GM19397 (cell line): ENCODE measurements around the gene NAALAD2.
A peak's percentile ranks its signal among the peaks of the same experiment; 100 is the strongest.
"Not testable (repeated sequence)": the region's sequence is repeated elsewhere in the genome, so short reads cannot be mapped to it uniquely, and the experiment has no call there.

Experiments used
- ATAC-seq: cut with Tn5 transposase; IDR thresholded peaks from one replicate; pipeline ENCODE4 v1.9.1; 2021; ENCODE audit warnings: mild to moderate bottlenecking, moderate library complexity; ENCODE audit not compliant: unreplicated experiment

The NAALAD2 gene

GRCh38 chr11:90134478-90135003, at the start of gene NAALAD2:
Gene NAALAD2, plus strand, starts transcription at chr11:90134663. Its CDS starts 96 bp downstream, at chr11:90134759.
- ATAC-seq: peak; percentile 94

DNA sequence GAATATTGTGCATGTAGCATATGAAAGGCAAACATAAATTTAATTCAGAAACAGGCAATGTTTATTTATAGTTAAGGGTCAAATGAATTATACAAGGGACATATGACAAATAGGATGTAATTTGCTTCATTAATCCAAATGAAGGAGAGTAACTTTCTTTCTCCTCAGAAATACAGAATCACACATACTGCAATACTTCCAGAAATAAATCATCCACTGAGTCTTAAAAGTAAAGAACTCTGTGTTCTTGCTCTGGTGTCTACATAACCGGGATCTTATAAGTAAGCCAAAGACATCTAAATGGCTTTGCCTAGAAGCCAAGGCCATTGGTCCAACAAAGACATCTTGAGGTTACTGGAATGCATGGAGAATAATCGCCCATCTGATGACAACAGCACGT, 48.8 kb upstream of the NAALAD2 start, which contains the start of gene UBTFL1:
UBTFL1 (plus strand) TSS at position 301 of the 400 bp plus-strand sequence; CDS start at position 301, 0 bp downstream.
- ATAC-seq: not testable (repeated sequence)

DNA sequence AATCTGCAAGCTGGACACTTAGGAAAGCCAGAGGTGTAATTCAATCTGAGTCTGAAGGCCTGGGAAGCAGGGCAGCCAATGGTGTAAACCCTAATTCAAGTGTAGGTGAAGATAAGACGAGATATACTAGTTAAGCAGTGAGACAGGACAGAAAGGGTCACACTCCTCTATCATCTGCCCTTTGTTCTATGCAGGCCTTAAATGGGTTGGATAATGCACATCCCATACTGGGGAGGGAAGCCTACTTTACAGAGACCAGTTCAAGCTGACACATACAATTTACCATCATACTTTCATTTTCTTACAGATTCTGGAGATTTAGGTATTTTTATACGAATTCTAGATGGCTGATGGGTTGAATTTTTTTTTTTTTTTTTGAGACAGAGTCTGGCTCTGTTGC, 45.7 kb upstream of the NAALAD2 start:
- ATAC-seq: not testable (repeated sequence)

DNA sequence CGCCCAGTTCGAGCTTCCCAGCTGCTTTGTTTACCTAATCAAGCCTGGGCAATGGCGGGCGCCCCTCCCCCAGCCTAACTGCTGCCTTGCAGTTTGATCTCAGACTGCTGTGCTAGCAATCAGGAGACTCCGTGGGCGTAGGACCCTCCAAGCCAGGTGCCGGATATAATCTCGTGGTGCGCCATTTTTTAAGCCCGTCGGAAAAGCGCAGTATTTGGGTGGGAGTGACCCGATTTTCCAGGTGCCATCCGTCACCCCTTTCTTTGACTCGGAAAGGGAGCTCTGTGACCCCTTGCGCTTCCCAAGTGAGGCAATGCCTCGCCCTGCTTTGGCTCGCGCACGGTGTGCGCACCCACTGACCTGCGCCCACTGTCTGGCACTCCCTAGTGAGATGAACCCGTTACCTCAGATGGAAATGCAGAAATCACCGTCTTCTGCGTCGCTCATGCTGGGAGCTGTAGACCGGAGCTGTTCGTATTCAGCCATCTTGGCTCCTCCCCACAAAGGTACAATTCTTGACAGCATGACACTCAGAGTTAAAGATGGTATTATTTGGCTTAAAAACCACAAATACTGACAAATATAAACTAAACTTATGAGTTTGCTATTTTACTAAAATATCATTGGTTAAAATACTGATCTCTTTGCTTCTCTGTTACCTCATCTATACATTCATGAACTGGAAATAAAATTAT, 39.1 kb upstream of the NAALAD2 start:
- not testable (repeated sequence) for ATAC-seq

GRCh38 chr11:90098261-90098660, 36.2 kb upstream of the NAALAD2 start:
- ATAC-seq: not testable (repeated sequence)

GRCh38 chr11:90100431-90100830, 34.0 kb upstream of the NAALAD2 start:
- no peak for ATAC-seq

DNA sequence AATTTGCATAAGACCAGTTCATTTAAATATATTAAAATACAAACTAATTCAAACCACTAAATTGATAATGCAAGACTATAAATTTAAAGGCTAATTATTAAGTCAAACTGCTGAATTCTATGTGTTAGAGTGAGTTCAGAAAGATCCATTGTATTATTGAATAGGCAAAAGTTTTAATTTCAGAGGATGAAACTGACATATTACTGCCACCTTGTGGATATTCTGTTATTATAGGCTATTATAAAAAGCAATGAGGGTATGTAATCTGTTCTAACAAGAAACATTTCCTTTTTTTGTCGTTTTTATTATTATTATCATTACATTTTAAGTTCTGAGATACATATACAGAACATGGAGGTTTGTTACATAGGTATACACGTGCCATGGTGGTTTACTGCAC, 20.9 kb upstream of the NAALAD2 start:
- no peak for ATAC-seq

DNA sequence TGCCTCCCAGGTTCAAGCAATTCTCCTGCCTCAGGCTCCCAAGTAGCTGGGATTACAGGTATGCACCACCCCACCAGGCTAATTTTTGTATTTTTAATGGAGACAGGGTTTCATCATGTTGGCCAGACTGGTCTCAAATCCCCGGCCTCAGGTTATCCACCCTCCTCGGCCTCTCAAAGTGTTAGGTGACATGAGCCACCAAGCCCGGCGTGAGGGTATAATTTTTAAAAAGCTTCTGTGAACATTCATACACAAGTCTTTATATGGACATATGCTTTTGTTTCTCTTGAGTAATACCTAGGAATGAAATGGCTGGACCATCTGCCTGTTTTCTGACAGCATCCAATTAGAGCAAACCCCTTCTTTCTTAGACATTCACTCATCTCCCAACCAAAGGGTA, 14.3 kb upstream of the NAALAD2 start:
- no peak for ATAC-seq

DNA sequence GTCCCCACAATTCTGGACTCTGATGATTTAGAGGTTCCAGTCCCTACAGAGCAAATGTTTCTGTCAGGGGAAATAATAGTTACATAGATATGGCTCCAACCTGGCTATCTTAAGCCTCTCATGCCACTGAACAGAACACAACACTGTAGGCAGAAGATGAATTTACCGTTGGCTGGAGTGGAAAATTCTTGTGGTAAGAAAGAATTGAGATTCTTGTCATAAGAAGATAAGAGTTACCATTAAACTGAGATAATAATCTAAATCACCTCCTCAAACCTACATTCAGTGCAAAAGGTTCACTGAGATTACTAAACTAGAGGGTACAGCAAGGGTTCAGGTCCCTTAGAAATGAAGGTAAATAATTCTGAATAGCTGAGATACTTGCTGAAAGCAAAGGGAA, 10.1 kb upstream of the NAALAD2 start:
- no peak for ATAC-seq

GRCh38 chr11:90124946-90125345, 9.5 kb upstream of the NAALAD2 start:
- no peak for ATAC-seq

- no peak for ATAC-seq
Measured at GRCh38 chr11:90133560-90134477, 644 bp upstream of the NAALAD2 start.

GRCh38 chr11:90135016-90135415, 553 bp downstream of the NAALAD2 start:
- no peak for ATAC-seq

DNA sequence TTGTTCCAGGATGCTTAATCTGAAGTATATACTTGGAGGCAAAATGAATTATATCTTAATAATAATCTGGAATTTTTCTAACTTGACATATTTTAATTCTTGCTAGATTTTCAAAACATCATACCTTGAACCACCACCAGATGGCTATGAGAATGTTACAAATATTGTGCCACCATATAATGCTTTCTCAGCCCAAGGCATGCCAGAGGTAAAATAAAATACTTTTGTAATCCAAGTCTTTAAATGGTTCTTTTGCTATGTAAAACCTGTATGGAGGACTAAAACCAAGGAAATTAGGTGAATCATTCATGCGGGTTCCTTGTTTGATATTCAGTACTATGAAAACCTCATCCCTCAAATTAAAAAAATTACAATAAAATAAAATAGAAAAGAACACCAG, 14.4 kb downstream of the NAALAD2 start:
- ATAC-seq: no peak

DNA sequence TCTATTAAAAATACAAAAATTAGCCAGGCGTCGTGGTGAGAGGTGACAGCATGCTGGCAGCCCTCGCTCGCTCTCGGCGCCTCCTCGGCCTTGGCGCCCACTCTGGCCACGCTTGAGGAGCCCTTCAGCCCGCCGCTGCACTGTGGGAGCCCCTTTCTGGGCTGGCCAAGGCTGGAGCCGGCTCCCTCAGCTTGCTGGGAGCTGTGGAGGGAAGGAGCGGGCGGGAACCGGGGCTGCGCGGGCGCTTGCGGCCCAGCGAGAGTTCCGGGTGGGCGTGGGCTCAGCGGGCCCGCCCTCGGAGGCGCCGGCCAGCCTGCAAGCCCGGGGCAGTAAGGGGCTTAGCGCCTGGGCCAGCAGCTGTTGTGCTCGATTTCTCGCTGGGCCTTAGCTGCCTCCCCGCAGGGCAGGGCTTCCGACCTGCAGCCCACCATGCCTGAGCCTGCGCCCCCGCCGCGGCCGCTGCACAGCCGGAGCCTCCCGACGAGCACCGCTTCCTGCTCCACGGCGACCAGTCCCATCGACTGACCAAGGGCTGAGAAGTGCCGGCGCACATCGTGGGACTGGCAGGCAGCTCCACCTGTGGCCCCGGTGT, 32.6 kb downstream of the NAALAD2 start:
- not testable (repeated sequence) for ATAC-seq

DNA sequence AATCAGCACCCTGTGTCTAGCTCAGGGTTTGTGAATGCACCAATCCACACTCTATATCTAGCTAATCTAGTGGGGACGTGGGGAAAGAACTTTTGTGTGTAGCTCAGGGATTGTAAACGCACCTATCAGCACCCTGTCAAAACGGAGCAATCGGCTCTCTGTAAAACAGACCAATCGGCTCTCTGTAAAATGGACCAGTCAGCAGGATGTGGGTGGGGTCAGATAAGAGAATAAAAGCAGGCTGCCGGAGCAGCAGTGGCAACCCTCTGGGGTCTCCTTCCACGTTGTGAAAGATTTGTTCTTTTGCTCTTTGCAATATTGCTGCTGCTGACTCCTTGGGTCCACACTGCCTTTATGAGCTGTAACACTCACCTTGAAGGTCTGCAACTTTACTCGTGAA, 33.2 kb downstream of the NAALAD2 start:
- not testable (repeated sequence) for ATAC-seq

DNA sequence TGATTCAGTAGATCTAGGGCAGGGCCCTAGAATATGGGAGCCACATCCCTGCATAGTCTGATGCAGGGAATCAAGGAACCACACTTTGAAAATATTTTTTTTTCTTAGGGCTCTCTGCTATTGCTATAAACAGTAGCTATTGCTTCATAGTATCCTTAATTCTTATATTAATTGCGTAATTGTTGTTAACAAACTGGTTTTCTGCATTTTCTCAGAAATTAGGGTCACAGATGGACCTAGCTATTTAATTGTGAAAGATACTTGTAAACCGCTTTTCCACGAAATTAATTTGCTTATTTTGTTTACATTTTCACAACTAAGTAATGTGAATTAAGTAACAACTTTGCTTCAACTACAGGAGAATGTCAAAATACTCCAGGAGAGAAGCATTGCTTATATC, 34.1 kb downstream of the NAALAD2 start:
- no peak for ATAC-seq

GRCh38 chr11:90171359-90171758, 36.9 kb downstream of the NAALAD2 start:
- ATAC-seq: no peak

- ATAC-seq: no peak
Measured at GRCh38 chr11:90176069-90176468, 41.6 kb downstream of the NAALAD2 start.

- no peak for ATAC-seq
Measured at GRCh38 chr11:90178751-90179150, 44.3 kb downstream of the NAALAD2 start.

- no peak for ATAC-seq
Measured at GRCh38 chr11:90179923-90180322, 45.5 kb downstream of the NAALAD2 start.

DNA sequence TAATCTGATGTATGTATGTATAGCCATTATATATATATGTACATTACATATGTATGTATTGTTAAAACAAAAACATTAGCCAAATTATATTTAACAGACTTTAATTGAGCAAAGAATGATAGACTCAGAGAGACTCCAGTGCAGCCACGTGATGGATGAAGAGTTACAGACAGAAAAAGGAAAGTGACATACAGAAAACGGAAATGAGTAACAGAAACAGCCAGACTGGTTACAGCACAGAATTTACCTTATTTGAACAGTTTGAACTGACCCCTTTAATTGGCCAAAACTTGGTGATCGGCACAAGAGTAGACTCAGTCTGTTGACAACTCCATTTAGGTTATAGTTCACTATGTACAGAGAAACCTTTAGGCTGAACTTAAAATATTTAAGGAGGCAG, 53.4 kb downstream of the NAALAD2 start:
- ATAC-seq: no peak
